Measurements from ENCODE around the gene KLHL4.
"Not testable (repeated sequence)": the region's sequence is repeated elsewhere in the genome, so short reads cannot be mapped to it uniquely, and the experiment has no call there.

Gene KLHL4

GRCh38 chrX:87636533-87636932, 118.9 kb downstream of the KLHL4 start:
- TF ChIP-seq CTCF (IDR thresholded peaks at IDR 0.05; ENCODE audit: extremely low read depth, insufficient read depth, missing control alignments) = no peak
- no peak for DNase-seq (ENCODE audit: low spot score)
- in situ Hi-C loops (cut with MboI; ENCODE audit: low pct_unique_long_range_greater_than_20kb, low sequenced_read_pairs, unreplicated experiment) = no loop called here

- DNase-seq (ENCODE audit: low spot score); in situ Hi-C loops (cut with MboI; ENCODE audit: low pct_unique_long_range_greater_than_20kb, low sequenced_read_pairs, unreplicated experiment): not testable (repeated sequence)
Measured at GRCh38 chrX:87641439-87641838, 123.8 kb downstream of the KLHL4 start.

- DNase-seq (ENCODE audit: low spot score) = no peak
Measured at GRCh38 chrX:87661761-87662160, 144.2 kb downstream of the KLHL4 start.

GRCh38 chrX:87663421-87663820, 145.8 kb downstream of the KLHL4 start:
- DNase-seq (ENCODE audit: low spot score) = no peak
- TF ChIP-seq CTCF (IDR thresholded peaks at IDR 0.05; ENCODE audit: extremely low read depth, insufficient read depth, missing control alignments) = no peak
- in situ Hi-C loops (cut with MboI; ENCODE audit: low pct_unique_long_range_greater_than_20kb, low sequenced_read_pairs, unreplicated experiment) = no loop called here

More at GRCh38 chrX:87661761-87662160, 144.2 kb downstream of the KLHL4 start:
- in situ Hi-C loops (cut with MboI; ENCODE audit: low pct_unique_long_range_greater_than_20kb, low sequenced_read_pairs, unreplicated experiment) = no loop called here
- no peak for TF ChIP-seq CTCF (IDR thresholded peaks at IDR 0.05; ENCODE audit: extremely low read depth, insufficient read depth, missing control alignments)

GRCh38 chrX:87664381-87664780, 146.8 kb downstream of the KLHL4 start:
- in situ Hi-C loops (cut with MboI; ENCODE audit: low pct_unique_long_range_greater_than_20kb, low sequenced_read_pairs, unreplicated experiment) = no loop called here
- TF ChIP-seq CTCF (IDR thresholded peaks at IDR 0.05; ENCODE audit: extremely low read depth, insufficient read depth, missing control alignments) = peak; percentile 47
- DNase-seq (ENCODE audit: low spot score) = peak; percentile 7

- DNase-seq (ENCODE audit: low spot score) = no peak
- TF ChIP-seq CTCF (IDR thresholded peaks at IDR 0.05; ENCODE audit: extremely low read depth, insufficient read depth, missing control alignments) = no peak
- in situ Hi-C loops (cut with MboI; ENCODE audit: low pct_unique_long_range_greater_than_20kb, low sequenced_read_pairs, unreplicated experiment) = no loop called here
Measured at GRCh38 chrX:87679849-87680248, 162.2 kb downstream of the KLHL4 start.

- in situ Hi-C loops (cut with MboI; ENCODE audit: low pct_unique_long_range_greater_than_20kb, low sequenced_read_pairs, unreplicated experiment) = no loop called here
- TF ChIP-seq CTCF (IDR thresholded peaks at IDR 0.05; ENCODE audit: extremely low read depth, insufficient read depth, missing control alignments) = no peak
- DNase-seq (ENCODE audit: low spot score) = no peak
Measured at GRCh38 chrX:87687703-87688102, 170.1 kb downstream of the KLHL4 start.

- in situ Hi-C loops (cut with MboI; ENCODE audit: low pct_unique_long_range_greater_than_20kb, low sequenced_read_pairs, unreplicated experiment); DNase-seq (ENCODE audit: low spot score): not testable (repeated sequence)
Measured at GRCh38 chrX:87688113-87688748, 170.6 kb downstream of the KLHL4 start.

- DNase-seq (ENCODE audit: low spot score); in situ Hi-C loops (cut with MboI; ENCODE audit: low pct_unique_long_range_greater_than_20kb, low sequenced_read_pairs, unreplicated experiment): not testable (repeated sequence)
Measured at GRCh38 chrX:87689218-87689617, 171.6 kb downstream of the KLHL4 start.
